Hematopoietic multipotent progenitor cell treated with erythropoietin and hydrocortisone succinate and interleukin-3 and kit ligand, for 6 days (in vitro differentiated cells): ENCODE measurements around the gene CACNA1E.

Source experiments
- DNase-seq: peaks from one replicate; pipeline ENCODE4 v3.0.0-alpha.2; 2015

Gene CACNA1E

GRCh38 chr1:181485287-181486097, 2.2 kb downstream of the CACNA1E start:
- DNase-seq = peak; percentile 27

DNA sequence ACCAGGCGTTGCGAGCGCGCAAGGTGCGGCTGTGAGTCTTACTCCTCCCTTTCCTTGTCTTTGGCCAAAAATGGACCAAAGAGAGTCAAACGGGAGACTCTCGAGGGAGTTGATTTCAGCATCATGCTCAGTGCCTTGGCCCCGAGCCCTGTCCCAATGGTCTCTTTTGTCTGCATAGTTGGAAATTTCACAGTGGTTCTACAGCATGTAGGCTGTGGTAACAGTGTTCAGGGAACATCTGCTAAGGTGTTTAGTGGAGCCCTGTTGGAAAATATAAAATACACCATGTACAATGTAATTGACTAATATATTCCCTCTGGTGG, 2.7 kb downstream of the CACNA1E start:
- DNase-seq = no peak

DNA sequence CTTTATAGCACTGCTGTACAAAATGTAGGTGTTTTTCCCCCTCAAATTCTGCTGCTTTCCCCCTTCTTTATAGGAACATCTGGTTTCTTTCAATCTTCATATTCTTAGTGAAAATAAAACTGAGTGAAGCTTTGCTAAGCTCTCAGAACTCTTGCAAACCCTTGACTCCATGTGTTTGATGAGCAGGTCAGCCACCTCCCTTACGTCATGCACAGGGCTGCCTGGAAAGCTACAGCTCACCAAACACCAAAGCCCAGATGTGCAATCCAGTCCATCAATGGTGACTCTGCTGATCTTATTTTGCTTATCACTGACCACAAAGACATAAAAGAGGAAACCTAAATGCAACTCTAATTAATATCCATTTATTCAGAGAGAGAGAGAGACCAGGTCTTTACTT, 5.5 kb downstream of the CACNA1E start:
- no peak for DNase-seq

- no peak for DNase-seq
These were observed 7.0 kb downstream of the CACNA1E start for GRCh38 chr1:181490276-181490675.

GRCh38 chr1:181490740-181491712, 7.7 kb downstream of the CACNA1E start:
- DNase-seq = no peak

GRCh38 chr1:181493166-181493565, 9.8 kb downstream of the CACNA1E start:
- DNase-seq = no peak

GRCh38 chr1:181493885-181494284, 10.6 kb downstream of the CACNA1E start:
- DNase-seq = no peak

GRCh38 chr1:181496759-181497158, 13.4 kb downstream of the CACNA1E start:
- no peak for DNase-seq

- no peak for DNase-seq
These were observed 14.6 kb downstream of the CACNA1E start for GRCh38 chr1:181497870-181498269.

DNA sequence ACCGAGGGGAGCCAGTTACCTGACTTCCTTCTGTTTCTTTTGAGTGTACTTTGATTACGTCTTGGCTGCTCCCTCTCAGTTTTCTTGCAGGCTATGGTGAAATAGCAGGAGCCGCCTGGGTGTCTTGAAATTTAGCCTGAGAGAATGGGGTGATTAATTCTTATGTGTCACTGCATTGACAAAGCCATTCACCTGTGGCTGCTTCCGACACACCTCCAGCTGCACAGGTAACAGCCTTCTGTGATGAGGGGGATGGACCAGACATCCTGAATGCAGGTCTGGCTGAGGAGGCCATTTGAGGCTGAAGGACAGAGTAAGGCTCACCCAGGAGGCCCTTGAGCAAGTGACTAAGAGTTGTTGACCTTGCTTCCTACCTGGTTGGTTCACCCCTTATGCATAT, 16.5 kb downstream of the CACNA1E start:
- no peak for DNase-seq

DNA sequence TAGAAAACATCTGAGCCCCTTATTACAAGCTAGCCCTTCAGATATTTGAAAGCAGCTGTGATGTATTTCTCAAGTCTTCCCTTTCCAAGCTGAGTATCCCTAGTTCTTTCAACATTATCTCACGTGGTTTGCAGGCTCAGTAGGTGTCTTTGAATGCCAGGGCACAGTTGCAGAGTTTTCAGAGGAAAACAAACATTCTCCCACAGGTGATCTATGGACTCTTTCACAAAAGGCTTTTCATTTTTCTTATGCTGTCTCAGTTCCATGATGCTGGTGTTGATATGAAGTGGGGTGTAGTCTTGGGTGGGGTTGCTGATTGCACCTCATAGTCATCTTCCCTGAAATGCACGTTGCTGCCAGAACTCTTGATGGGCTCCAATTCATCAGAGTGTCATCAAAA, 17.3 kb downstream of the CACNA1E start:
- no peak for DNase-seq

GRCh38 chr1:181501612-181502011, 18.3 kb downstream of the CACNA1E start:
- no peak for DNase-seq

DNA sequence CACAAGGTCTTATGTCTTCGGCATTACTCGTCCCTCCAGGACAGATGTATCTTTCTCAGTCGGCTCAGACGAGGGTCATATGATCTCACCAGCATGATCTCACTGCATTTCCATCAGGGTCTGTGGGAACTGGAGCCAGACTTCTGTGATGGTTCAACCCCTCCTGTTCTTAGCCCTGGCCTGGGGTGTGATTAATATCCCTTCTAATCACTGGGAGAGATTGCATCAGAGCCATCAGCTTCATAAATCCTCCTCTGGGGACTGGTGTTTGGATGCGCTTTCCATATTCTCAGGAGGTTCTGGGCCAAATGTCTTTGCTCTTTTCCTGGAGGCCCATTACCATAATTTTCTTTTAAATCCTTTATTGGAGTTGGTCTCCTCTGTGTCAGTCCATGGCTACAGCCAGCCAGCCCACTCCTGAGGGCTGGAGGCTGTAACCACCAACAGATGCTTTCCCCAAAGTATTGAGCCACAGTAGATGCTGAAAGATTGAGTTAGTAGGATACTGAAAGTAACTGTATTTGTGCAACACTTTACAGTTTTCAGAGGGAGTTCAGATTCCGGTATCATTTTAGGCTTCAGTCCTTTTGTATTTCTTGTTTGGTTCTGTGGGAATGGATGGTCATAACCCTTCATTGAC, 20.0 kb downstream of the CACNA1E start:
- no peak for DNase-seq

DNA sequence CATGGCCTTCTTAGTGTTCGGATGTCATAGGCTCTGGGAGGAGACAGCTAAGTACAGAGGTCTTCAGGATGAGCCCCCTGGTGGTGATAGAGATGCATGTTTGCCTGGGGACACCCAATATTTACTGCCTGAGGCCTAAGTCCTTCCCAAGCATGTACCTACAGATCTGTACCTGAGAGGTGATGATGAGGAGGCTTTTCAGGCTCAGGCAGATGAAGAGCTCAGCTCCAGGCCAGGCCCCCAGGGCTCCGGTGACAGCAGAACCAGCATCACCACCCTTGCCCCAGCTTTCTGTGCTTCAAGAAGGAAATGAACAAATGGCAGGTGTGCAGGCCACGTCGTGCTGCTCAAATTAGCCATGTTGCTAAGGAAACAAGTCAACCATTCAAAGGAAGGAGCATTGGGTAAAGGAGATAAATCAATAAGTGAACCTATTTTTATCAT, 21.1 kb downstream of the CACNA1E start:
- DNase-seq = peak; percentile 72

DNA sequence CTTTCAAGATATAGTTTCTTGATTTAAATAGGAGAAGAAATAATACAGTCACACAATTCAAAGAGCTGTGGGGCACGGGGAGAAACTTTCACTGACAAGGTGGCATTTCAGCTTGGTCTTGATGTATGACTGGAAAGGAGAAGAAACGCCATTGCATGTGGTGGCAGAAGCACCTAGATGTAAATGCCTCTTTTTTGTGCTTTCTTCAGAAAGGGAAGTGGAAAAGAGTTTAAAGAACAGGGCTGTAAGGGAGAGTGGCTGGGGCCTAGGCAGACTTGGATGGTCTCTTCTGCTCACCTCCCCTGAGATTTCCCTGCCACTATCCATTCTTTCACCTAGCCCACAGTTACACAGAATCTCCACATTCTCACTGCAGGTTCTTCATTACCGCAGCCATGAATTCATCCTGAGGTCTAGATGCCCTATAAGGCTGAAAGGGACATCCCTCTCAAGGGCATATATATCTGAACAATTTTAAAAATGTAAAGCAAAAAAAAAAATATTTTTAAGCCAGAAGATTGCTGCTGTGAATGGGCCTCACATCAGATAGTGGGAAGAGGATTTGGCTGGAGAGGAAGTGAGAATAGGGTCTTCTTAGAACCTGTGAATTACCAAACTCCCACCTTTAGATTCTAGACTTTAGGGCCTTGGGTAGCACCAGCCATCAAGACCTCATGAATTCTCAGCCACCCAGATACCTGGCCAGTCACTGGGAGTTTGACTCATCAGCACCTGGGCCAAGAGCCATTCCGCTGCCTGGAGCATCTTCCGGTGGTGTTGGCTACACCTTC, 23.4 kb downstream of the CACNA1E start:
- no peak for DNase-seq

- DNase-seq = no peak
These were observed 25.3 kb downstream of the CACNA1E start for GRCh38 chr1:181508486-181509165.

- no peak for DNase-seq
These were observed 30.5 kb downstream of the CACNA1E start for GRCh38 chr1:181513786-181514297.

DNA sequence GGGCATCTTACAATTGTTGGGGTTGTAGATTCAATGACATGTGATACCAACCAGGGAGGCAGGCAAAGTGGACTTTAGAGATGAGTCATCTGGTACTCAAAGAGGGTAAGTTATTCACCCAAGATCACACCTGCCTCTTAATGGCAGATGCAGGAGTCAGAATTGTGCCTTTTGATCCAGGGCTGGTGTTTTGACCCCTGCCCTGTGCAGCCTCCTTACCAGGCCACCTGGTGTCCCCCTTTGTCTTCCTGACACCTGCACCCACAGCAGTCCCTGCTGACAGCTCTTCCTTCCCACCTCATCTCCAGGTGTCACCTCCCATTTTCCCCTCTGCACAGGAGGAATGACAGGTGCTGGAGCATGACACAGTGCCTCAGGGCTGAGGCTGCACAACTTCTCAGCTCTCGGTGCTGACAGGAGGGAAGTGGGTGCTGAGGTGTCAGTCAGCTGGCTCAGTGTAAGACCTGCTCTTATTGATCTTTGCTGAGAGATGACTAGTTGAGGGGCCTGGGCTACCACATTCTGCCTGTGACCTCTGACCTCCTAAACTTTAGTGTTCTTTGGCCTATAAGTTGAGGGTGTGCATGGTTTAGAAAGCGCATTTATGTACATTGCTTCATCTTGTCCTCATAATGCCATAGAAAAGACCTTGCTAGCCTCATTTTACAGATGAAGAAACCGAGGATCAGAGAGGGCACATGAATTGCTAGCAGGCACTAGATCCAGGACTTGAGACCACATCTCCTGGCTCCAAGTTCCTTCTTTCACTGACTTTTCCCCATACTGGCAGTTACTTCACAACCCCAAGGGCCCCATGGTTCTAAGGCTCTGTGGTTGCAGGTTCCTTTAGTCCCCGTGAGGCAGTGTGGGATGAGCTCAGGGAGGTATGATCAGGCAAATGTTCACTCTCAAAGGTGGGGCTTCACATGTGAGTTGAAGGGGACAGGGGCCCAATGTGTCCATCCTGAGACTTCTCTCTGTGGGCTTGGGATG, 31.3 kb downstream of the CACNA1E start:
- no peak for DNase-seq

DNA sequence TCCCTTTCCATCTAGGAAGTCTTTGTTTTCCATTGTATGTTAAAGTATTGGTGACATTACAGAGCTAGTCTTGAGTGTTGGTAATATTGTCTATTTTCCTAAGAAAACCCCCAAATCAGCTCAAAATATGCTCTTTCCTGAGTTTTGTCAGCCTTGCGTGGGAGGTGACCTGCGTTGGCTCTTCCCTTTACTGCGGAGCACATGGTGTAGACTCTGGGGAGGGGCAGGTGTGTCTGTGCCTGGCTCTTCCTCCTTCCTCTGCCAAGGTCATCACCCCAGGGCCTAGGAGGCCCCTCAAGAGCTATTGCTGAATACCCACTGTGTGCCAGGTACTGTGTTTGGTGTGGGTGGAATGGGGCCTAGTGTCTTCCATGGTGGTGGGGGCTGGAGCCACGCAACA, 33.4 kb downstream of the CACNA1E start:
- DNase-seq = no peak

DNA sequence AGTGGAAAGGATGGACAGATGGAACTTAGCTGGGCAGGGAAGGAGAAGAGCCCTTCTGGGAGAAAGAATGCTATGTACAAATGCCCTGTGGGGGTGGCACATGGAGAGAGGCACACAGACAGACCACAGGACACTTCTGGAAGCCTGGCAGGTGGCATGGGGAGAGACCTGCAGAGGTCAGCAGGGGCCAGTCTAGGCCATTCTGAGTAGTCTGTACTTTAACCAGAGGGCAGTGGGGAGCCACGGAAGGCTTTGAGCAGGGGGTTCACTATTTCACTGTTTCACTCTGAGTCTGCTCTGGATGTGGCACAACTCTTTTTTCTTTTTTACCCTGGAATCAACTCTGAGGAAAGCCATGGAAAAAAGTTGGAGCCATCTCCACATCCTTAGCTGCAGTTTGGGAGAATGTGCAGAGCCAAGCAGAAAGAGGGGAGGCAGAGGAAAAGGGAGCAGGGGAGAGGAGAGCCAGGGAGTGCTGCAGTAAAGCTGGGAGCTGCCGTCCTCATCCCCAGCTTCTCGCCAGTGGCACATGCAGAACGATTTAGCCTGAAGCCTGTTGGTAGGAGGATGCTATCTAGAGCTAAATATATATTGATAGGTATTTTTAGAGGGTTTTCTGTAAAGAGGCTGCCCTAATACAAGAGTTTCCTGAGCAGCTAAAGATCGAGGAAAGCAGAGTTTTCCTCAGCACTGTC, 34.0 kb downstream of the CACNA1E start:
- no peak for DNase-seq
